GM13976 (cell line): ENCODE results near the gene KCNQ1.

Source experiments
- DNase-seq: peaks from one replicate; pipeline ENCODE4 v3.0.0; 2012; ENCODE audit warnings: low spot score
- in situ Hi-C: fragments of 300-500 bp; cut with MboI; formaldehyde crosslinking; loops from one replicate; pipeline ENCODE4 v1.12.0; 2022; ENCODE audit warnings: low sequenced_read_pairs, mixed read lengths, inconsistent platforms; ENCODE audit not compliant: unreplicated experiment
- TF ChIP-seq, protein P1 (sequence below): IDR thresholded peaks from 2 replicates; pipeline ENCODE4 v1.5.1; 2012; ENCODE audit warnings: borderline replicate concordance, mild to moderate bottlenecking; ENCODE audit not compliant: insufficient read depth; ENCODE audit errors: extremely low read depth, missing control alignments, control extremely low read depth

Gene KCNQ1

DNA sequence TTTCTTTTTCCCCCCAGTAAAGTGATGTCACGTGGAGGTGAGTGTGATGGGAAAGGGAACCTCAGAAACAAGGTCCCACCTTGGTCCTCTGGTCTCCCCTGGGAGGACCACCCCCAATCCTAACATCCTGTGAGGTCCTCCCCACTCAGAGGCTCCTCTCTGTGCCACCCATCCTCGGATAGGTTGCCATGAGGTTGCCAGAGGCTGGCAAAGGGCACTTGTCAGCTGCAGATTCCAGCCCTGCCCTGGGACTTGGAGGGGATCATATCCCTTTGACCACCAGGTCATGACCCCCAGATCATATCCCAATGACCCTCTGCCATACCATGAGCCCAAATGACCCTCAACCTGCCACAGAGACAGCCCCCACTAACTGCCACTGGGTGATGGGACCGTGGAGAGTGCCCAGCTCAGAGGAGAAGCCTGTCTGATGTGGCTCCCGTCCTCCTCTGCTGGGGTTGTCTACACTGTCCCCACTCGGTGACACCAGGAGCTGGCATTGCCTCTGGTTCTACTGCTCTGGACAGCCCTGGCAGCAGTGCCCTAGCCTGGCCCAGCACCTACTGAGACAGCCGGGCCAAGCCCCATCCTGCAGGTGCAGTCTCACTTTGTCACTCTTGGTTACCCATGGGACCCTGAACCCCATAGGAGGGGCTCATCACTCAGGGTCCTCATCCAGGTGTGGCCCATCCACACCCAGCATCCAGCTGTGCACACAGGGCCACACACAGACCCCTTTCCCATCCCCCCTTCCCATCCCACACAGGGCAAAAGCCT lies 345.2 kb downstream of the KCNQ1 start:
- DNase-seq = no peak
- in situ Hi-C loops = no loop called here
- TF ChIP-seq, protein P1, sequence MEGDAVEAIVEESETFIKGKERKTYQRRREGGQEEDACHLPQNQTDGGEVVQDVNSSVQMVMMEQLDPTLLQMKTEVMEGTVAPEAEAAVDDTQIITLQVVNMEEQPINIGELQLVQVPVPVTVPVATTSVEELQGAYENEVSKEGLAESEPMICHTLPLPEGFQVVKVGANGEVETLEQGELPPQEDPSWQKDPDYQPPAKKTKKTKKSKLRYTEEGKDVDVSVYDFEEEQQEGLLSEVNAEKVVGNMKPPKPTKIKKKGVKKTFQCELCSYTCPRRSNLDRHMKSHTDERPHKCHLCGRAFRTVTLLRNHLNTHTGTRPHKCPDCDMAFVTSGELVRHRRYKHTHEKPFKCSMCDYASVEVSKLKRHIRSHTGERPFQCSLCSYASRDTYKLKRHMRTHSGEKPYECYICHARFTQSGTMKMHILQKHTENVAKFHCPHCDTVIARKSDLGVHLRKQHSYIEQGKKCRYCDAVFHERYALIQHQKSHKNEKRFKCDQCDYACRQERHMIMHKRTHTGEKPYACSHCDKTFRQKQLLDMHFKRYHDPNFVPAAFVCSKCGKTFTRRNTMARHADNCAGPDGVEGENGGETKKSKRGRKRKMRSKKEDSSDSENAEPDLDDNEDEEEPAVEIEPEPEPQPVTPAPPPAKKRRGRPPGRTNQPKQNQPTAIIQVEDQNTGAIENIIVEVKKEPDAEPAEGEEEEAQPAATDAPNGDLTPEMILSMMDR = no peak

DNA sequence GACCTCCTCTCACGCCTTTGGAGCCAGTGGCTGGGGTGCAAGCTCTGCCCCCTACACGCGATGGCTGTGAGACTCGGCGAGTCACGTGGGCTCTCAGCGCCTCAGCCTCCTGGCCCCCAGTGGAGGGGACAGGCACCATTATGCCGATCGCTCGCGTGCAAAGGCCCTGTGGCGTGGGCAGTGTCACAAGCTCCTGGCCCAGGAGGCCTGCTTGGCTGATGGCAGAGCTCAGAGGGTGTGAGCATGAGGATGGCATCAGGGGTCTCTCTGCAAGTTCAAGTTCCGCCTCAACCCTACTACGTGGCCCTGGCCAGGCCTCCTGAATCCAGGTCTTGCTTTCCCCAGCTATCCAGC lies 345.7 kb downstream of the KCNQ1 start:
- in situ Hi-C loops = no loop called here
- TF ChIP-seq, protein P1 = no peak
- DNase-seq = no peak

DNA sequence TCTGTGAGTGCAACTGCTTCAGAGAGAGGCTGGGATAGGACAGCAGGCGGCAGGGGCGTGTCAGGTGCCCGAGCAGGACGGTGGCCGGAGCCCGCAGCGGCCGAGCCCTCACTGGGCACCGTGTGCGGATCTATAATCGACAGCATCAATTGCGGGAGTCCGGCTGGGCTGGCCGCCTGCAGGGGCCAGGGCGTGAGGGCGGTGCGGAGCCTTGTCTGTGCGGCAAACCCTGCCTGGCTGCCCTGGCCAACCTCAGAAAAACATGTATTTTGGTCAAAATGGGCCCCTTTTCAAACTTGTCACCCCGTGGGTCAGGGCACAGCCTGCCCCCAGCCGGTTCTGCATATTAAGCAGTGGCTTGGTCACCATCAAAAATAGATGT lies 346.3 kb downstream of the KCNQ1 start:
- in situ Hi-C loops = no loop called here
- no peak for DNase-seq
- TF ChIP-seq, protein P1 = no peak

DNA sequence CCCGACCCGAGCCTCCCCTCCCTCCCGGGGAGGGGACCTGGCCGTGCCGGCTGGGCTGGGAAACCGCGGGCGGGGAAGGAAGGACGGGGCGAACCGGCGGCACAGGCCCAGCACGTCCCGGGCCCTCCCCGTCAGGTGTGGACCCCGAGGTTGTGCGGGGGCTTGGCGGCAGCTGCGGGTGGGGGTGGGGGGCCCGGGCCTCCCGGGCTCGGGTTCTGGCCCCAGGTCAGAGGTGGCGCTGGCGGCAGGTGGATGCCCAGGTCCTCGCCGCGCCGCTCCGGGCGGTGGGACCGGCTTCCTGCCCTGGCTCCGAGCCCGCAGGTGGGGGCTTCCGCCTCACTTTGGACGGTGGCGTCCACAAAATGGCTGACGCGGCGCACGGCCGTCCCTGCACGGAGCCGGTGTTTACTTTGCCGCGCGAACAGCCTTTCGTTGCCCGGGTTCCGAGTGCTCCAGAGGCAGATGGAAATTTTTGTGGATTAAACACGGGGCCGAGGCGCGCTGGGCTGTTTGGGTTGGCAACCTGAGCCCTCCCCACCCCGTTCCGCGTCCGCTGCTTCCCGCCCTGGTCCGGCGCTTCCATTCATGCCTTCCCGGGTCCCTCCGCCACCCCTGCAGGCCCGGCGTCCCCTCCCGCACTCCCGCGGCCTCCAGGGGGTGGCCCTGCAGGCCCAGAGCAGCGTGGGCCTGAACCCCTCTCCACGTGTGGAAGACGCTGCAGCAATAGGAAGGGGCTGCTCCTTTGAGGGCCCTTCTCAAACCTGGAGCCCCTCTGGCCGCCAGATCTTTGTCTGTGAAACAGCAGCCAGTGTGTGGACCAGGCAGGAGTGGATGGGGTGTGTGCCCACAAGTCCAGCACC lies 346.9 kb downstream of the KCNQ1 start:
- TF ChIP-seq, protein P1 = no peak
- in situ Hi-C loops = no loop called here

DNA sequence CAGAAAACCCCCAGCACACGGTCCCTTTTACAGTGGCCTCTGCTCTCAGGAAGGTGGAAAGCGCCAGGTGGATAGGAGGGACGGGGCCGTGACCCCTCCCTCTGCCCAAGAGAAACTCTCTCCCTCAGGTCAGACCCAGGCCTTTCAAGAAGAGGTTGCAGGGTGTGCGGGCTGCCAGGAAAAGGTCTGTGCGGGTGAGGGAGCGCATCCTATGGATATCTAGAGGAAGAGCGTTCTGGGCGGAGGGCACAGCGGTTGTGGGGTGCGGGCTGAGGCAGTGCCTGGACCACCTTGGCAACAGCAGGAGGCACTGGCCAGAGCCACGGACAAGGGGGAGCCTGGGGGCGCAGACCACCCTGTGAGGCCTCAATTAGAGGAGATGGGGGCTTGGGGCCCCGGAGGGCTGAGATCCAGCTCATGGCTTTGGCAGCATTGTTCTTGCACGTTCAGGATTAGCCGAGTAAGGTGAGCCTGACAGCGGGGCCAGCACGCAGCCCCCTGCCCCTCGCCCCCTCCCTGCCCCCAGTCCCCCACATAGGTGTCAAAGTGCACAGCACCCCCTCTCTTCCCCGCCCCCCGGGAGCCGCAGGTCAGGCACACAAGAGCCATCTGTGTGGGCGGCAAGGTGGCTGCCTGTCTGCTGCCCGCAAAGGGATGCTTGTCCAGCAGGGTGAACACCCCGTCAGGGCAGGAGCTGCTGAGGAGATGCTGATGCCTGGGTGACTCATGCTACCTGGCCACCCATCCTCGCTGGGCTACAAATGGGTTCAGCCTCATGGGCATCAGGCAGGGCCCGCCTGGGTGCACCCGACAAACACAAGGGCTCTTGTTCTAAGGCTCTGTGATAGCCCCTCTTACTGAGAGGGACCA lies 347.8 kb downstream of the KCNQ1 start:
- in situ Hi-C loops = no loop called here
- TF ChIP-seq, protein P1 = no peak
- DNase-seq = no peak

More for the DNA sequence above, 346.9 kb downstream of the KCNQ1 start:
- DNase-seq = no peak

DNA sequence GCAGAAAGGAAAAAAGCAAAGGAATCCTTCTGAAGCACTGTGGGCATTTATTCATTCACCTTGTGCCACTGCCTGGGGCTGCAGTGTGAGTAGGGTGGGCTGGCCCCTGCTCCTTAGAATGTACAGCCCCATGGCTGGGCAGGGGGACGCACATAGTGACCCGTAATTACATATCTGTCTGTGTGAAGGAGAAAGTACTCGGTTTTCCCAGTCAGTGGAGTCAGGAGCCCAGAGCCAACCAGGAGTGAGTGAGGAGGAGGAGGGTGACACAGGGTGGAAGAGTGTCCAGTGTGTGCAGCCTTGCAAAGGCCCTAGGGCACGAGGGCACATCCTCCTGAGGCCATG lies 348.9 kb downstream of the KCNQ1 start:
- TF ChIP-seq, protein P1 = no peak
- DNase-seq = no peak
- in situ Hi-C loops = no loop called here
